Measurements from ENCODE around the gene ZNF230.

Gene ZNF230

GRCh38 chr19:44050740-44051649 is 48.2 kb downstream of the ZNF230 start:
- DNase-seq = no peak

GRCh38 chr19:44051650-44052402 is 49.1 kb downstream of the ZNF230 start, which contains the start of gene ZNF223:
Gene ZNF223, plus strand, starts transcription at chr19:44052036. Its CDS starts 3,141 bp downstream, at chr19:44055177.
- peak; percentile 93 for DNase-seq

DNA sequence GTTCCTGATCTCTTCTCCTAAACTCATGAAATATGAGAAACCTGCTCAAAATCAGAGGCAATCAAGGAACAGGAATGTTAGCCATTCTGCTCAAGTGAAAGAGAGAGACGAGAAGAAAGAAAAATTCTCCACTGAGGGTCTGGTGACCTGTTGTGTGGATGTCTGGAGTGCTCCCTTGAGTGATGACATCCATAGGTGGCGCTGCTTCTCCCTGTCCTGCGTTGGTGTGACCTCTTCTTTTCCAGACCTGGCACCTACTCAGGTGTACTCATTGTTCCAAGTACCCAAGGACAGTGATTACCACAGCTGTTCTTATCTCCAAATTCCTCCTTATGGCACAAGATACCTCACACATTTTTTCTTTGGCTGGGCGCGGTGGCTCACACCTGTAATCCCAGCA is 53.1 kb downstream of the ZNF230 start:
- DNase-seq = no peak

- DNase-seq = no peak
These were observed 56.5 kb downstream of the ZNF230 start for GRCh38 chr19:44059229-44059628.

- DNase-seq = no peak
These were observed 58.3 kb downstream of the ZNF230 start for GRCh38 chr19:44061038-44061437.
